SK-N-SH (cell line): Measurements from ENCODE around the gene TUBD1. TPM values are rescaled to one million over a fixed set of nuclear protein-coding genes. Genes with fewer than 3 reads are reported as not detected.

Experiments
- CTCF ChIA-PET: fragments of 300-600, 350-600 bp; formaldehyde crosslinking; extraction: SDS; loops from one replicate; lab custom pipeline; 2021; lab: Yijun Ruan, JAX
- POLR2A ChIA-PET: fragments of 350-600 bp; sonication (Branson Sonifier 250); formaldehyde crosslinking; extraction: SDS; loops from one replicate; lab custom pipeline; 2020; ENCODE audit warnings: antibody characterized with exemption, inconsistent platforms; lab: Yijun Ruan, JAX
- DNase-seq: peaks from one replicate; pipeline ENCODE4 v3.0.0; 2012
- H2AFZ ChIP-seq: fragments of 200-600 bp; sonication (generic); 2 replicates; pipeline ENCODE4 v1.8.1; 2016; ENCODE audit warnings: antibody characterized with exemption, mild to moderate bottlenecking, low read depth
- H3F3A ChIP-seq: fragments of 200-600 bp; sonication (generic); replicated peaks from 2 replicates; pipeline ENCODE3; 2016; ENCODE audit warnings: antibody characterized with exemption, mild to moderate bottlenecking; ENCODE audit not compliant: insufficient read depth
- H3K27ac ChIP-seq, 2 experiments: fragments of 200-500 bp in 1 of 2; fragments of 200-600 bp in 1 of 2; sonication (Bioruptor generic) in 1 of 2; sonication (generic), shearing (Covaris generic) in 1 of 2; 2 replicates each; pipeline versions ENCODE4 v1.5.1 to v1.6.1; 2014 to 2016; ENCODE audit warnings: low read depth in 2 of 2, inconsistent platforms in 1 of 2, low read length in 1 of 2, mild to moderate bottlenecking in 1 of 2, mixed read lengths in 1 of 2
- H3K27me3 ChIP-seq: fragments of 200-600 bp; sonication (generic), shearing (Covaris generic); 2 replicates; pipeline ENCODE4 v1.6.1; 2016; ENCODE audit warnings: mixed run types; ENCODE audit not compliant: insufficient read depth
- H3K36me3 ChIP-seq, 2 experiments: fragments of 200-500 bp in 1 of 2; fragments of 200-600 bp in 1 of 2; sonication (Bioruptor generic) in 1 of 2; sonication (generic) in 1 of 2; replicated peaks in 1 of 2; 2 replicates each; pipeline versions ENCODE3 to v1.5.1; 2014 to 2016; ENCODE audit warnings: low read length in 1 of 2, mild to moderate bottlenecking in 1 of 2; ENCODE audit not compliant: insufficient read depth in 2 of 2, control insufficient read depth in 1 of 2
- H3K4me1 ChIP-seq, 2 experiments: fragments of 200-500 bp in 1 of 2; fragments of 200-600 bp in 1 of 2; sonication (Bioruptor generic) in 1 of 2; sonication (generic), shearing (Covaris generic) in 1 of 2; 2 replicates each; pipeline versions ENCODE4 v1.5.1 to v1.6.1; 2014 to 2016; ENCODE audit warnings: low read depth in 1 of 2, low read length in 1 of 2, mixed run types in 1 of 2; ENCODE audit not compliant: insufficient read depth in 2 of 2, control insufficient read depth in 1 of 2
- H3K4me2 ChIP-seq: fragments of 200-600 bp; sonication (generic), shearing (Covaris generic); 2 replicates; pipeline ENCODE4 v1.6.1; 2017; ENCODE audit warnings: mixed run types
- H3K4me3 ChIP-seq, 2 experiments: fragments of 200-500 bp in 1 of 2; fragments of 200-600 bp in 1 of 2; sonication (Bioruptor generic) in 1 of 2; sonication (generic), shearing (Covaris generic) in 1 of 2; 2 replicates each; pipeline versions ENCODE4 v1.5.1 to v1.8.1; 2014 to 2016; ENCODE audit warnings: low read depth in 2 of 2, inconsistent platforms in 1 of 2, low read length in 1 of 2, mild to moderate bottlenecking in 1 of 2, mixed read lengths in 1 of 2, moderate library complexity in 1 of 2
- H3K79me2 ChIP-seq: fragments of 200-600 bp; sonication (generic); 2 replicates; pipeline ENCODE4 v1.8.1; 2017; ENCODE audit warnings: mild to moderate bottlenecking; ENCODE audit not compliant: insufficient read depth
- H3K9ac ChIP-seq: fragments of 200-600 bp; sonication (generic); 2 replicates; pipeline ENCODE4 v1.6.1; 2017; ENCODE audit warnings: mixed run types
- H3K9me2 ChIP-seq: fragments of 200-600 bp; sonication (generic); 2 replicates; pipeline ENCODE4 v1.6.1; 2017; ENCODE audit warnings: mixed run types
- H3K9me3 ChIP-seq: fragments of 200-600 bp; sonication (generic); 2 replicates; pipeline ENCODE4 v1.6.1; 2017; ENCODE audit warnings: mixed run types, mild to moderate bottlenecking, moderate library complexity
- H4K20me1 ChIP-seq: fragments of 200-600 bp; sonication (generic); 2 replicates; pipeline ENCODE4 v1.6.1; 2017; ENCODE audit warnings: mild to moderate bottlenecking, mixed run types; ENCODE audit not compliant: insufficient read depth
- EP300 ChIP-seq, 2 experiments: IDR thresholded peaks; 2 replicates each; pipeline versions ENCODE4 v1.4.0 to v1.6.1; 2012; ENCODE audit warnings: borderline replicate concordance in 1 of 2, low read depth in 1 of 2, low read length in 1 of 2
- FOXM1 ChIP-seq: IDR thresholded peaks from 2 replicates; pipeline ENCODE4 v1.4.0; 2012; ENCODE audit warnings: low read depth, mild to moderate bottlenecking
- IRF3 ChIP-seq: fragments of 150-350 bp; IDR thresholded peaks from 2 replicates; pipeline ENCODE4 v1.6.1; 2016; ENCODE audit warnings: mild to moderate bottlenecking, low read depth, low read length
- JUND ChIP-seq: IDR thresholded peaks from 2 replicates; pipeline ENCODE4 v1.4.0; 2012
- NRF1 ChIP-seq: IDR thresholded peaks from 2 replicates; pipeline ENCODE4 v1.6.1; 2012; ENCODE audit warnings: low read depth, mild to moderate bottlenecking, low read length
- RAD21 ChIP-seq: IDR thresholded peaks from 2 replicates; pipeline ENCODE4 v1.6.1; 2012; ENCODE audit warnings: mild to moderate bottlenecking, low read length
- RCOR1 ChIP-seq: fragments of 150-350 bp; IDR thresholded peaks from 2 replicates; pipeline ENCODE4 v1.6.1; 2017; ENCODE audit warnings: antibody characterized with exemption, low read length
- RFX5 ChIP-seq: IDR thresholded peaks from 2 replicates; pipeline ENCODE4 v1.6.1; 2012; ENCODE audit warnings: mild to moderate bottlenecking, improper control_type of control experiment, low read length
- SIN3A ChIP-seq: IDR thresholded peaks from 2 replicates; pipeline ENCODE4 v1.6.1; 2012; ENCODE audit warnings: low read depth, mild to moderate bottlenecking, low read length, moderate library complexity, borderline replicate concordance
- YY1 ChIP-seq: IDR thresholded peaks from 2 replicates; pipeline ENCODE4 v1.4.0; 2012; ENCODE audit warnings: low read depth, mild to moderate bottlenecking
- ZBTB33 ChIP-seq: IDR thresholded peaks from 2 replicates; pipeline ENCODE4 v1.4.0; 2012; ENCODE audit warnings: low read depth, borderline replicate concordance
- WGBS: methylation state at CpG from one replicate; pipeline ENCODE4 v1.1.6; 2017; ENCODE audit warnings: low lambda C conversion rate; 5-methylcytosine and 5-hydroxymethylcytosine counted together
- polyA plus RNA-seq, 3 experiments: library from polyadenylated mRNA; depleted of rRNA; stranded (reverse); fragments of >200 nt; gene quantifications; 2 replicates each; pipeline ENCODE4 v1.2.3, GENCODE V29; 2012

Gene TUBD1
- polyA plus RNA-seq, 1 of the 3 experiments (the other 2 are of a cell fraction), result 3.2 TPM

DNA sequence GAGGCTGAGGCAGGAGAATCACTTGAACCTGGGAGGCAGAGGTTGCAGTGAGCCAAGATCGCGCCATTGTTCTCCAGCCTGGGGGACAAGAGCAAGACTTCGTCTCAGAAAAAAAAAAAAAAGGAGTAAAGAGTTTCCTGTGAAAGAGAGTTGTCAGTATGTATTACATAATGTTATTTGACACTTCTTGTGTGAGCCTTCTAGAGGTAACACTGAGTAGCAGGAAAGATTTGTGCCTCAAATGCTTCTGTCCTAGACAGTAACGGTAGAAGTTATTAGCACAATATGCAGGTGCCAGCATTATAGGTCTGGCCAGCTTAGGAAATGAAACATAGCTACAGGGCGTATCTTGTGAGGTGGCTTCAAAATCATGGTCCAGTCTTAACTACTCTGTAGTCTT is 6.4 kb upstream of the TUBD1 start:
- no peak for TF ChIP-seq JUND
- TF ChIP-seq FOXM1, result no peak
- no peak for TF ChIP-seq YY1
- TF ChIP-seq NRF1, result no peak
- TF ChIP-seq IRF3, result no peak
- no peak for TF ChIP-seq RFX5
- no peak for TF ChIP-seq EP300 (IDR thresholded peaks at IDR 0.05; ENCODE audit: borderline replicate concordance in 1 of 2, low read depth in 1 of 2, low read length in 1 of 2)
- Histone ChIP-seq H3K36me3 (peaks cover 0 to 4% of the 10 kb centered on the region in 2 experiments), H3K4me3 (no peak overlapping the region), H3K27ac (no peak overlapping the region), H3K9me2 (no peaks in the 10 kb centered on the region), H3K4me1 (peaks cover 0 to 16% of the 10 kb centered on the region in 2 experiments; a peak in 2 of 4 replicates), H3K79me2 (peaks cover 100% of the 10 kb centered on the region), H4K20me1 (peaks cover 16% of the 10 kb centered on the region), H2AFZ (no peak overlapping the region), H3K9ac (no peak overlapping the region), H3F3A (peaks cover 22% of the 10 kb centered on the region), H3K9me3 (no peaks in the 10 kb centered on the region), H3K27me3 (no peaks in the 10 kb centered on the region), H3K4me2 (no peak overlapping the region)
- WGBS, result 93% methylated on average over 5 of the region's 5 CpGs
- CTCF ChIA-PET, result interaction anchor here (3.2 kb wide), 1 partner anchor 14 kb away, joined by 23 read pairs; no protein-coding TSS in a partner anchor
- no peak for DNase-seq
- POLR2A ChIA-PET, result no interaction called here

DNA sequence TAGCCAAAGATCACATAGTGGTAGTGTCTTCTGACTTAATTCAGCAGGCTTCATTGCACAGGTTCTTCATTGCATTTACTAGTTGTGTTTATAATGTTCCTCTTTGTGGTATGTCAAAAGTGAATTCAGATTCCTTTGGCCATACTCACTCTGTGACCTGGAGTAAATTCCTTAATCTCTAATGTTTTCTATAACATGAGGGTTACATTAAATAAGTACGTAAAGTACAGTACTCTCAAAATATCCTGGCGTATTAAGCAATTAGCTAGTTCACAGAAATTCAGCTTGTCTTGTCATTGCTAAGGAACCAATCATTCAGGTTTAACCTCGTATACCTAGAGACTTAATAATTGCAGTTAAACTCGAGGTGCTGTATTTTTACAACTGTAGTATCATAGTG is 4.3 kb upstream of the TUBD1 start:
- Histone ChIP-seq H3K9me2 (no peaks in the 10 kb centered on the region), H3K4me3 (no peak overlapping the region), H2AFZ (no peak overlapping the region), H3K9me3 (no peaks in the 10 kb centered on the region), H3K27me3 (no peaks in the 10 kb centered on the region), H4K20me1 (peaks cover 13% of the 10 kb centered on the region), H3K27ac (peak overlapping the region in 1 of 2 experiments; percentile 9; a peak in 1 of 4 replicates), H3K79me2 (peaks cover 92% of the 10 kb centered on the region), H3F3A (peaks cover 26% of the 10 kb centered on the region), H3K9ac (no peak overlapping the region), H3K4me2 (0 out of 2 replicates have a peak overlapping the region, but pooled peaks have one; percentile 1), H3K36me3 (peaks cover 0 to 4% of the 10 kb centered on the region in 2 experiments), H3K4me1 (peaks cover 3 to 17% of the 10 kb centered on the region in 2 experiments; a peak in 2 of 4 replicates)
- TF ChIP-seq ZBTB33 (no peak), RCOR1 (no peak), SIN3A (no peak), NRF1 (no peak), RAD21 (no peak)
- no peak for DNase-seq
- CTCF ChIA-PET, result interaction anchor here (0.9 kb wide), 1 partner anchor 17 kb away, joined by 3 read pairs; no protein-coding TSS in a partner anchor
- POLR2A ChIA-PET, result no interaction called here
- WGBS, result 86% methylated on average over 4 of the region's 4 CpGs
